Myocyte (in vitro differentiated cells): ENCODE data around the gene KCNC3. TPM values are rescaled to one million over a fixed set of nuclear protein-coding genes. Genes with fewer than 3 reads are reported as not detected.
A peak's percentile ranks its signal among the peaks of the same experiment; 100 is the strongest.

ENCODE experiments used
- DNase-seq: peaks from one replicate; pipeline ENCODE4 v3.0.0-alpha.2; 2012; ENCODE audit warnings: low read depth
- total RNA-seq: library from RNA; depleted of rRNA; stranded (reverse); fragments of >200 nt; gene quantifications from 2 replicates; pipeline ENCODE4 v1.2.3, GENCODE V29; 2014

The KCNC3 gene
- total RNA-seq, 1 donor from 2014 or later, result not detected

DNA sequence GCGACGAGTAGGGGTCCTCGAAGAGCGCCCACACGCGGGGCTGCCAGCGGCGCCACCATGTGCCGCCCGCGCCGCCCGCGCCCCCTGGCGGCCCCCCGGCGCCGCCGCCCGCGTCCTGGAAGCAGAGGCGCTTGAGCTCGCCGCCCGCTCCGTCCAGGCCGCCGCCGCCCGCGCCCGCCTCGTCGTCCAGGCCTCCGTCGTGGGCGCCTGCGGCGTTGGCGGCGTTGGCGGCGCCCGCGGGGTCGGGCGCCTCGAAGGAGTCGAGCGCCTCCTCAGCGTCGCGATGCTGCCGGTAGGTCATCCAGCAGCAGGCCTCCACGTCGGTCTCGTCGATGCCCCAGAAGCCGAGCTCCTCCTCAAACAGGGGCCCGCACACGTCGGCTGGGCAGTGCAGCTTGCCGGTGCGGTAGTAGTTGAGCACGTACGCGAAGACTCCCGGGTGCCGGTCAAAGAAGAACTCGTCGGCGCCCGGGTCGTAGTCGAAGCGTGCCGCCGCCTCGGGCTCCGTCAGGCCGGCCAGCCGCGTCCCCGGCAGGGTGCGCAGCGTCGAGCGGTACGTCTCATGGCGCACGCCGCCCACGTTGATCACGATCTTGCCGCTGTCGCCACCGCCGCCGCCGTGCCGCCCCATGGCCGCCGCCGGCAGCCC is 829 bp downstream of the KCNC3 start:
- DNase-seq, result no peak

GRCh38 chr19:50327461-50328223 is 1.5 kb downstream of the KCNC3 start:
- no peak for DNase-seq

GRCh38 chr19:50327013-50327412 is 2.2 kb downstream of the KCNC3 start:
- no peak for DNase-seq

GRCh38 chr19:50326101-50326664 is 3.0 kb downstream of the KCNC3 start:
- no peak for DNase-seq

GRCh38 chr19:50325310-50326100 is 3.7 kb downstream of the KCNC3 start:
- DNase-seq, result peak; percentile 16

- no peak for DNase-seq
These were observed 4.8 kb downstream of the KCNC3 start for GRCh38 chr19:50324331-50324730.

DNA sequence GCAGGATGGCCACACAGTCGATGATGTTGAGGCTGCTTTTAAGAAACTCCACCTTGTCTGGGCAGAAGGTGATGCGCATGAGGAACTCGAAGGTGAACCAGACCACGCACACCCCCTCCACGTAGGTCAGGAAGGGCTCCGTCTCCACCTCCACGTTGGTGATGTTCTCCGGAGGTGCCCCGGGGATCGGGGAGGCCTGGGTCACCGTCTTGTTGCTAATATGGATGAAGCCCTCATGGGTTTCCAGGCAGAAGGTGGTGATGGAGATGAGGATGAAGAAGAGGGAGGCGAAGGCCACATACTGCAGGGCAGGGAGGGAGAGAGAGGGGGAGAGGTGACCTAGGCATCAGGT is 5.4 kb downstream of the KCNC3 start:
- DNase-seq, result no peak

GRCh38 chr19:50322931-50323781 is 6.0 kb downstream of the KCNC3 start:
- no peak for DNase-seq

DNA sequence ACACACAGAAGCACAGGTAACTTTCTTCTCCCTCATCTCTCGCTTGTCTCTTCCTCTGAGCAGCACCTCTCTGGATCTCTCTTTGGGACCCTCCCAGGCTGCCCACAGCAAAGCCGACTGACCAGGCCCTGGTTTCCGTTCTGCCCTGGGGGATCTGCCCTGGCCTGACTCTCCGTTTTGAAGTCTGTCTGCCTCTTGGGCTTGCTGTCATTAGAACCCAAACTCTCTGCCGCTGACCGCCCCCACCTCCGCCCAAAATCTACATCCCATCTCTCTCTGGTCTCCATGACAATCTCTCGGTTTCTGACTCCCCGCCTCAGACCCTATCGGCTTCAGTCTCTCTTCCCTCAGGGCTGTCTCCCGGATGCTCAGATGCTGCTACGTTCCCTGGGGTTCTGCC is 6.9 kb downstream of the KCNC3 start:
- DNase-seq, result no peak

- DNase-seq, result no peak
These were observed 7.3 kb downstream of the KCNC3 start for GRCh38 chr19:50321831-50322230.

DNA sequence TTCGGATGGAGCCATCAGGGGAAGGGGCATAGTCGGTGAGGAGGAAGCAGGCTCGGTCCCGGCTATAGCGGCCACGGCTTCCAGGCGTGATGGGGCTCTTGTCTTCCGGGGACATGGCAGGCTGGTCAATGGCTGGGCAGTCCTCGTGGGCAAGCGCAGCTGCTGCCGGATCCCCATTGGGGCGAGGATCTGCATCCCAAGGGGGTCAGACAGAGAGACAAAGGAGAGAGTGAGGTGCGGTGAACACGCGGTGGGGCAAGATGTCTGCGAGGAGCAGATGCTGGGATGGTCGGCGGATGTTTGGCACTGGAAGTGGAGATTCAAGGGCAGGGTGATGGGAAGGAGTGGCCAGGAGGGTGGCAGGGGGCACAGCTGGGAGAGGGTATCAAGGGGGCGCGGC is 8.6 kb downstream of the KCNC3 start:
- DNase-seq, result no peak

GRCh38 chr19:50320051-50320450 is 9.1 kb downstream of the KCNC3 start:
- no peak for DNase-seq

DNA sequence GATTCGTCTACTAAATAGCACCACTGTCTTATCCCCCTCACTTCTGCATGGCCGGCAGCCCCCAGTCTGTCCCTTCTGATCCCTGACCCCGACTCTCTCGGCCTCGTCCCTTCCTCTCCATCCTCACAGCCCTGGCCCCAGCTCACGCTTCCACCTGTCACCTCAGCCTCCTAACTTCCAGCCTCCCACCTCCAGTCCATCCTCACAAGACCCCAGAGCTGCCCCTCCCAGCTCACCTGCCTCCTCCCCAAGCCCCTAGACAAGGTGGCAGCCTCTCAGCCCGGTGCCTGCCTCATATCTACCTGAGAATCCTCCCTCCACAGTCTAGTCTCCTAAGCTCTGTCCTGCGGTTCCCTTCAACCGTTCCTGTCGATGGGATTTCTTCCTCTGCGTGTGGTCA is 10.0 kb downstream of the KCNC3 start:
- DNase-seq, result no peak

GRCh38 chr19:50318438-50318837 is 10.7 kb downstream of the KCNC3 start:
- DNase-seq, result no peak

GRCh38 chr19:50317115-50317514 is 12.1 kb downstream of the KCNC3 start:
- DNase-seq, result no peak

- no peak for DNase-seq
These were observed 13.3 kb downstream of the KCNC3 start for GRCh38 chr19:50315773-50316448.

DNA sequence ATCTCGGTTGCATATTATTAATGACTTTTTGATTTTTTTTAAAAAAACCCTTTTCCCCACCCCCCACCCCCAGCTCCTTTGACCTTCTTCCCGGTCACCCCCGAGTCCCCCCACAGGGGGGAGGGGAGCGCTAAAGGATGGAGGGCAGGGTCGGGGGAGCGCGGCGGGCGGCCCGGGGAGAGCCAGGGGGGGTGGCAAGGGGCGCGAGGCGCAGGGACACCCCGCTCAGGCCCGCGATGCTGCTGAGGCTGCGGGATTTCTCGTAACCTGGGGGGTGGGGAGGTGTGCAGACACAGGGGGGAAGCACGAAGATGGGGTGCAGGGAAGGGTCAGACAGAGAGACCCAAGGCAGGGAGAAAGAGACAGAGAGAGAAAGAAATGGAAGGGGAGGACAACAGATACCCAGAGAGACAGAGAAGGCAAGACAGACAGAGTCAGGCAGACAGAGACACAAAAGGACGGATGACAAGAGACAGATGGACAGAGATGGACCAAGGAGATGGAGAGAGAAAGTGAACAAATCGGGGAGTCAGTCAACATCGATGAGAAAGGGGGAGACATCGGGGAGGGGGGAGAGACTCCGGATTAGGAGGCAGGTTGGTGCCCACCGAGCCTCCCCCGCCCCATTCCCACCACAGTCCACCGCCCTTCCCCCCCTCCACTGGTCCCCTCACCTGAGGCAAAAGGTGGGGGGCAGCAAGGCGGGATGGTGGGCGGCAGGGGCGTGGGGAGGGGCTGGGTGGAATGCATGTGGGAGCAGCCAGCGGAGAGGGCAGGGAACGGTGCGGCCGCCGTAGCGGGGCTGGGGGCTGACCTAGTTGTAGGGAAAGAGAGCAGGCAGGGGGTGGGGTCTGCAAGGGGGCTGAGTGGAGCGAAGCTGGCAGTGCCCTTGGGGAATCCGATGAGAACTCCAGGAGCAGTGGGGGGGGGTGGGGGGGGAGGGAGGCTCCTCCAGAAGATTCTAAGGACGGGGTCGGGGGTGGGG is 14.2 kb downstream of the KCNC3 start:
- no peak for DNase-seq

GRCh38 chr19:50313812-50314536 is 15.2 kb downstream of the KCNC3 start:
- DNase-seq, result no peak
